ENCODE data around the gene LRRC1. TPM values are rescaled to one million over a fixed set of nuclear protein-coding genes. Genes with fewer than 3 reads are reported as not detected.

Gene LRRC1
- total and polyA plus RNA-seq, 10 of the 15 experiments (the other 5 are each of a cell fraction or from before 2014, with no cell fraction given), result 0.35 to 9.3 (median 0.63) TPM

DNA sequence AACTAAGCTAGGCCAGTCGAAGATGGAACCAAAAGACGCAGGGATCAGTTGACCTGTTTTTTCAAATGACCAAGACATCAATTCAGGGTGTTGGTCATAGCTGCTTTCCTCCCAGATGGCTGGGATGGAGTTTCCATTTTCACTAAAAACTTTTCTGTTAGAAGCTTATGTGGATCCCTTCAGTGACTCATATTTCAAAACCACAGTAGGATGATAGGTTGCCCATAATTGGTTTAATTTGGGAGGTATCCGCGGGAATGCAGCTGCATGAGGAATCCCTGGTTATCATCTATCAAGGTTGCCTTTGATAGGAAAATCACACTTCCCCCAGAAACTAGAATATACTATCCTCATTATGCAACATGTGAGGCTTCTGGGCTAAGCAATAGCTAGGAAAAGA, 165.5 kb downstream of the LRRC1 start:
- H3K9ac ChIP-seq (ENCODE audit: control insufficient read depth, insufficient read depth, low read length), result no peak overlapping the region
- intact Hi-C loops (cut with micrococcal nuclease; ENCODE audit: unreplicated experiment) (no loop called here), in situ Hi-C loops (cut with MboI) (no loop called here)
- H2AFZ ChIP-seq (ENCODE audit: control insufficient read depth, low read depth, low read length), result no peak overlapping the region
- H3K36me3 ChIP-seq (ENCODE audit: control insufficient read depth in 2 of 2, insufficient read depth in 2 of 2, low read length in 1 of 2), result no peaks in the 10 kb centered on the region
- ChIA-PET RAD21 (ENCODE audit: unreplicated experiment) (no interaction called here), POLR2A (no interaction called here), SMC1A (ENCODE audit: uncharacterized antibody, unreplicated experiment) (interaction anchor here (0.7 kb wide), 1 partner anchor 13 kb away, joined by 3 read pairs; no protein-coding TSS in a partner anchor), CTCF (no interaction called here)
- H3K4me3 ChIP-seq, result no peak overlapping the region
- no peak overlapping the region for H3K4me2 ChIP-seq (ENCODE audit: control insufficient read depth, insufficient read depth)
- H3K27ac ChIP-seq (ENCODE audit: control insufficient read depth, insufficient read depth), result no peak overlapping the region
- H3K79me2 ChIP-seq (ENCODE audit: control insufficient read depth, insufficient read depth, low read length), result no peaks in the 10 kb centered on the region
- no peaks in the 10 kb centered on the region; a peak in 1 of 4 replicates for H3K27me3 ChIP-seq (replicated peaks in 1 of 2; ENCODE audit: control insufficient read depth in 2 of 2, insufficient read depth in 2 of 2, low read length in 1 of 2)
- ATAC-seq (no peak), DNase-seq (ENCODE audit: low read depth, low spot score) (no peak), FAIRE-seq (no peak)
- H4K20me1 ChIP-seq (ENCODE audit: control insufficient read depth, insufficient read depth), result no peaks in the 10 kb centered on the region
- no peaks in the 10 kb centered on the region for H3K4me1 ChIP-seq (ENCODE audit: control insufficient read depth, insufficient read depth, low read length)
- WGBS (ENCODE audit: insufficient coverage, insufficient replicate concordance, low lambda C conversion rate, missing lambda C conversion rate), result 42% methylated on average over 4 of the region's 4 CpGs
- no TSS peak for BruUV-seq (replicated peaks)
- H3K9me3 ChIP-seq (replicated peaks; ENCODE audit: control insufficient read depth, insufficient read depth, low read length), result no peaks in the 10 kb centered on the region
- TF ChIP-seq NR2C1 (IDR thresholded peaks at IDR 0.05) (no peak), EED (IDR thresholded peaks at IDR 0.05; ENCODE audit: low read depth) (no peak), ZNF687 (IDR thresholded peaks at IDR 0.05) (no peak), HDAC6 (IDR thresholded peaks at IDR 0.05; ENCODE audit: unreplicated experiment) (no peak), STAT1 (conservative IDR thresholded peaks at IDR 0.05) (no peak), RBBP5 (conservative IDR thresholded peaks at IDR 0.05) (no peak), IRF3 (IDR thresholded peaks at IDR 0.05) (no peak), KLF5 (IDR thresholded peaks at IDR 0.05; ENCODE audit: partially characterized antibody) (no peak), SMARCA5 (IDR thresholded peaks at IDR 0.05) (no peak), SREBF2 (IDR thresholded peaks at IDR 0.05; ENCODE audit: low read length) (no peak), MEF2A (IDR thresholded peaks at IDR 0.05; ENCODE audit: insufficient read depth, low read depth, low read length) (no peak), RB1 (IDR thresholded peaks at IDR 0.05; ENCODE audit: borderline replicate concordance) (no peak), ZNF592 (IDR thresholded peaks at IDR 0.05) (no peak), TBL1XR1 (IDR thresholded peaks at IDR 0.05; ENCODE audit: low read depth, low read length) (no peak)
- TF ChIP-seq, protein P1, sequence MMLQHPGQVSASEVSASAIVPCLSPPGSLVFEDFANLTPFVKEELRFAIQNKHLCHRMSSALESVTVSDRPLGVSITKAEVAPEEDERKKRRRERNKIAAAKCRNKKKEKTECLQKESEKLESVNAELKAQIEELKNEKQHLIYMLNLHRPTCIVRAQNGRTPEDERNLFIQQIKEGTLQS (IDR thresholded peaks at IDR 0.05; ENCODE audit: borderline replicate concordance, extremely low read depth, low read depth, low read length), result no peak
- TF ChIP-seq, protein P2, sequence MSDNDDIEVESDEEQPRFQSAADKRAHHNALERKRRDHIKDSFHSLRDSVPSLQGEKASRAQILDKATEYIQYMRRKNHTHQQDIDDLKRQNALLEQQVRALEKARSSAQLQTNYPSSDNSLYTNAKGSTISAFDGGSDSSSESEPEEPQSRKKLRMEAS (IDR thresholded peaks at IDR 0.05; ENCODE audit: low read depth, low read length), result no peak

Measured in GM12878 (cell line).